ENCODE measurements around the gene LPIN2. TPM values are rescaled to one million over a fixed set of nuclear protein-coding genes. Genes with fewer than 3 reads are reported as not detected.

Gene LPIN2
- total RNA-seq, 4 donors from 2014 or later, result 17.6 to 34.3 (median 25.6) TPM

- WGBS, 2 donors (ENCODE audit: low coverage in 1 of 2), result 54 to 60% methylated on average over 4 of the region's 4 CpGs
- TF ChIP-seq POLR2A (IDR thresholded peaks at IDR 0.05) (no peak), POLR2AphosphoS5 (IDR thresholded peaks at IDR 0.05) (no peak), EP300 (IDR thresholded peaks at IDR 0.05) (no peak), CTCF (IDR thresholded peaks at IDR 0.05) (no peak)
- no peak for ATAC-seq
Observed at GRCh38 chr18:3055186-3055728, 42.3 kb upstream of the LPIN2 start.

GRCh38 chr18:3054780-3055179 lies 41.8 kb upstream of the LPIN2 start:
- Histone ChIP-seq H3K27me3 (no peaks in the 10 kb centered on the region), H3K36me3 (no peaks in the 10 kb centered on the region), H3K27ac (no peak overlapping the region), H3K9me3 (no peaks in the 10 kb centered on the region), H3K4me1 (no peaks in the 10 kb centered on the region), H3K4me3 (no peak overlapping the region)
- no peak for ATAC-seq
- 71 to 100% methylated on average over 2 to 3 of the region's 3 CpGs for WGBS, 2 donors (ENCODE audit: low coverage in 1 of 2)
- TF ChIP-seq CTCF (IDR thresholded peaks at IDR 0.05), result no peak
- no peak for TF ChIP-seq POLR2A (IDR thresholded peaks at IDR 0.05)
- no peak for TF ChIP-seq EP300 (IDR thresholded peaks at IDR 0.05)
- TF ChIP-seq POLR2AphosphoS5 (IDR thresholded peaks at IDR 0.05), result no peak

More at GRCh38 chr18:3055186-3055728, 42.3 kb upstream of the LPIN2 start:
- no peaks in the 10 kb centered on the region for H3K4me1 ChIP-seq
- no peaks in the 10 kb centered on the region for H3K36me3 ChIP-seq
- H3K27me3 ChIP-seq, result no peaks in the 10 kb centered on the region
- no peak overlapping the region for H3K4me3 ChIP-seq
- no peak overlapping the region for H3K27ac ChIP-seq
- no peaks in the 10 kb centered on the region for H3K9me3 ChIP-seq

- Histone ChIP-seq H3K9me3 (no peaks in the 10 kb centered on the region), H3K36me3 (no peaks in the 10 kb centered on the region), H3K4me3 (no peak overlapping the region), H3K4me1 (no peaks in the 10 kb centered on the region), H3K27ac (no peak overlapping the region), H3K27me3 (no peaks in the 10 kb centered on the region)
- TF ChIP-seq EP300 (IDR thresholded peaks at IDR 0.05), result no peak
- no peak for TF ChIP-seq POLR2A (IDR thresholded peaks at IDR 0.05)
- TF ChIP-seq POLR2AphosphoS5 (IDR thresholded peaks at IDR 0.05), result no peak
- TF ChIP-seq CTCF (IDR thresholded peaks at IDR 0.05), result no peak
- whole genome bisulfite sequencing, 2 donors (ENCODE audit: low coverage in 1 of 2), result 96% methylated on average over 6 of the region's 6 CpGs; no CpG with 5 or more reads in 1 of the 2 donors
- no peak for ATAC-seq
Observed at GRCh38 chr18:3054214-3054613, 41.3 kb upstream of the LPIN2 start.

- no peaks in the 10 kb centered on the region for H3K27me3 ChIP-seq
- H3K4me1 ChIP-seq, result no peaks in the 10 kb centered on the region
- TF ChIP-seq POLR2AphosphoS5 (IDR thresholded peaks at IDR 0.05) (no peak), CTCF (IDR thresholded peaks at IDR 0.05) (no peak), EP300 (IDR thresholded peaks at IDR 0.05) (no peak), POLR2A (IDR thresholded peaks at IDR 0.05) (no peak)
- no peak overlapping the region for H3K4me3 ChIP-seq
- WGBS, 2 donors (ENCODE audit: low coverage in 1 of 2), result 98 to 100% methylated on average over 3 to 4 of the region's 4 CpGs
- no peak for ATAC-seq
- no peaks in the 10 kb centered on the region for H3K36me3 ChIP-seq
- H3K9me3 ChIP-seq, result no peaks in the 10 kb centered on the region
- H3K27ac ChIP-seq, result no peak overlapping the region
Observed at GRCh38 chr18:3053081-3053480, 40.1 kb upstream of the LPIN2 start.

- H3K36me3 ChIP-seq, result no peaks in the 10 kb centered on the region
- H3K4me1 ChIP-seq, result no peaks in the 10 kb centered on the region
- 50 to 61% methylated on average over 1 to 2 of the region's 2 CpGs for WGBS, 2 donors (ENCODE audit: low coverage in 1 of 2)
- H3K27me3 ChIP-seq, result no peaks in the 10 kb centered on the region
- ATAC-seq, result no peak
- TF ChIP-seq CTCF (IDR thresholded peaks at IDR 0.05) (no peak), POLR2AphosphoS5 (IDR thresholded peaks at IDR 0.05) (no peak), POLR2A (IDR thresholded peaks at IDR 0.05) (no peak), EP300 (IDR thresholded peaks at IDR 0.05) (no peak)
- H3K4me3 ChIP-seq, result no peak overlapping the region
- H3K27ac ChIP-seq, result no peak overlapping the region
- no peaks in the 10 kb centered on the region for H3K9me3 ChIP-seq
Observed at GRCh38 chr18:3052411-3052758, 39.4 kb upstream of the LPIN2 start.

Data from gastroesophageal sphincter (tissue), 4 donors.